ENCODE data around the gene GSTO1.

GSTO1 gene

DNA sequence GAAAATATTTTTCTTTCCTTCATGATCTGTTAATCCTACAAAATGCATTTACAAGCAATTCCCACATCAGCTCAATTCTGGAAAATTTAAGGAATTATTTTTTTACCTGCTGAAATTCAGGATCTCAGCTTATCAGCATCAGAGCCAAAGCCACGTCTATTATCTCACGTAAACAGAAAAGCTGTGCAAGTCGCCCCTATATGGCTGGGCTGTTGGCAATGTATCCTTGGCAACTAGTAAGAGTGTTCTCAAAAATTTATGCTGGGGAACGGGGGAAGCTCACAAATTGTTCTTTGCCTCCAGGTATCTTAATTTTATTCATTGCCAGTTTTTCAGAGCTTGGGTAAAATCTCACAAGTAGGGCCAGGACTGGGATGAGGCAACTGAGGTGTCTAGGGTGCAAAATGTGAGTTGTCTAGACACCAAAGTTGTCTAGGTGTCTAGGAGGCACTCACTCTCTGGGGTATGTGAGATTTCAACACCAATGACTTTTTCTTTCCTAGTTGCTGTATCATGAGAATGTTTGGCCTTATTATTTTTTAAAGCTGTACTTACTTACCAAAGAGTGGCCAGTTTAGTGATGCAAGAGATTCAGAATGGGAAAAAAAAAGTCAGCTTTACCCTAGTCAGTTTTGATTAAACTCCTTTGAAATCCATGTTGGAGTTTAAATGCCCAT is 19.3 kb downstream of the GSTO1 start:
- no peak for DNase-seq (ENCODE audit: extremely low spot score, insufficient read length, low read depth)
- no peak for FAIRE-seq

GRCh38 chr10:104274762-104275721 is 20.4 kb downstream of the GSTO1 start:
- FAIRE-seq = peak; percentile 68
- no peak for DNase-seq (ENCODE audit: extremely low spot score, insufficient read length, low read depth)

- DNase-seq (ENCODE audit: extremely low spot score, insufficient read length, low read depth) (no peak), FAIRE-seq (no peak)
Observed at GRCh38 chr10:104276192-104276591, 21.5 kb downstream of the GSTO1 start.

- DNase-seq (ENCODE audit: extremely low spot score, insufficient read length, low read depth) = no peak
Observed at GRCh38 chr10:104277785-104278184, 23.1 kb downstream of the GSTO1 start.

DNA sequence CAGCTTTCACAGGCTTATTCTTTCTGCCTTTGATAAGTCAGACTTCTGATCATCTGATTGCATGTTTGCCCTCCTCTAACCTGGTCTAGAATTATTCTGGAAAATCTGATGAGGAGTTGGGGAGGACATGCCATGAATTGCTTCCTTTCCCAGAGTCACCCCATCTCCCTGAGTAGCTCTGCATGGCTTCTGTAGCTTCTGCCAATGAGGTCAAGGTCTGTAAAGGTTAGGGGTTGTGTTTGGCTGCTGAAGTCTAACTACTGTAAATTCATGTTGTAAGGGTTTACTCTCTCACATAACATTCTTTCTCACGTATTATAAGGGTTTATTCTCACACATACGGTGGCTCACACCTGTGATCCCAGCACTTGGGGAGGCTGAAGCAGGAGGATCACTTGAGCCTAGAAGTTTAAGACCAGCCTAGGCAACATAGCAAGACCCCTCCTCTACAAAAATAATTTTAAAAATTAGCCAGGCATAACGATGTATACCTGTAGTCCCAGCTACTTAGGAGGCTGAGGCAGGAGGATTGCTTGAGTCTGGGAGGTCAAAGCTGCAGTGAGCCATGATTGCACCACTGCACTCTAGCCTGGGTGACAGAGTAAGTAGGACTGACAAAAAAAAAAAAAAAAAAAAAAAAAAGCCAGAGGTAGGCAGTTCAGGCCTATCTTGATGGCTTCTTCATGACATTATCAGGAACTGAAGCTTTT is 25.0 kb downstream of the GSTO1 start:
- FAIRE-seq (no peak), DNase-seq (ENCODE audit: extremely low spot score, insufficient read length, low read depth) (no peak)

More at GRCh38 chr10:104277785-104278184, 23.1 kb downstream of the GSTO1 start:
- FAIRE-seq = no peak

DNA sequence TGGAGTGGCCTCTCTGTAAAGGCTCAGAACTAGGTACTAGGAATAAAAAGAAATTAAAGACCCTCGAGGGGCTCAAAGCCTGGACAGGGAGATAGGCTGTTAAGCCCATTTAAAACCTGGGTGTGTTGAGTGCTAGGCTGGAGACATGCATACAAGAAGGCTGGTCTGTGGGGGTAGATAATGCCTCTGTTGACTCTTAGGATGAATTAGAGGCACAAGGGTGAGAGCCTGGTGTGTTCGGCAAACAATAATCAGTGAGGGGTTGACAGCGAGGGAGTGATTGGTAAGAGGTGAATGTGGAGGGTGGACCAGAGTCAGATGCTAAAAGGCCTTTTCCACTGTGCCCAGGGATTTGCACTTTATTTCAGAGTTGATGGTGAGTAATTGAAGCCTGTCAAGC is 27.0 kb downstream of the GSTO1 start:
- no peak for DNase-seq (ENCODE audit: extremely low spot score, insufficient read length, low read depth)
- FAIRE-seq = no peak

- FAIRE-seq = no peak
- DNase-seq (ENCODE audit: extremely low spot score, insufficient read length, low read depth) = no peak
Observed at GRCh38 chr10:104284846-104285245, 30.2 kb downstream of the GSTO1 start.

- no peak for DNase-seq (ENCODE audit: extremely low spot score, insufficient read length, low read depth)
- no peak for FAIRE-seq
Observed at GRCh38 chr10:104286939-104287338, 32.2 kb downstream of the GSTO1 start.

DNA sequence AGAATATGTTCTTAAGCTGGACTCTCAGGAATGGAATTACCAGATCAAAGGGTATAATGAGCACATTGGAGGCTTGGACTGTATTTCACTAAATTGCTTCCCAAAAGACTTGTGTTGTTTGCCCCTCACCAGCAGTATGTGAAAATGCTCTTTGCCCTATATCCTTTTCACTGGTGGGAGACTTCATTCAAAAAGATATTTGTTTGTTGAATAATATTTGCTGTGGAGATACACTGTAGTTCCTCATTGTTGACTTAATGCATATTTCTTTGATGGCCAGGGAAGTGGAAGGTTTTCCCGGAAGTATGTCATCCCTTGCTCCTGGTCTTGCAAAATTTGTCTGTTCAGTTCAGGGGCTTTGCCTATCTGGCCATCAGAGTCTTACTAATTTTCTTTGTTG is 33.7 kb downstream of the GSTO1 start:
- FAIRE-seq = no peak

DNA sequence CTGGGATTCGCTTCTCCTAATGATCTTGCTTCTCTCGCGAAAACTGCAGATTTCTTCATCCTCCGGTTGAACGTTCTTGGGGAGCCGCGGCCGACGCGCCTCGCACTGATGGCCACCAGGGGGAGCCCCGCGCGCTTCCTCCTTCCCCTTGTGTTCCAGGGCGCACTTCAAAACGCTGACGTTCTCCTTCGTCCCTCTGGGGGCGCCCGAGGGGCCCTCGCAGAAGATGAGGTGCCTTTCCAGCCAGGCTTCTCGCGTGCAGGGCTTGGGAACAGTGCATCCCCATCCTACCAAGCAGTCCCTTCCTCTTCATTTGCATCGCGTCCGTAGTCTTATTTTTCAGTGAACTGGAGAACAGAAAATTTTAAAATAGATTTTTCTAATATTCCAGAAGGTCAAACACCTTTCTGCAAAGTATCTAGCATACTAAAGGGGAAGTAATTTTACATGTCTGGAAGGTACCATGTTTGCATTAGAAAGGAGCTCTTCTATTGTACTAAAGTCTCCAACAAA is 36.8 kb downstream of the GSTO1 start:
- peak; percentile 81 for DNase-seq (ENCODE audit: extremely low spot score, insufficient read length, low read depth)
- peak; percentile 88 for FAIRE-seq

More for the DNA sequence above, 33.7 kb downstream of the GSTO1 start:
- no peak for DNase-seq (ENCODE audit: extremely low spot score, insufficient read length, low read depth)

DNA sequence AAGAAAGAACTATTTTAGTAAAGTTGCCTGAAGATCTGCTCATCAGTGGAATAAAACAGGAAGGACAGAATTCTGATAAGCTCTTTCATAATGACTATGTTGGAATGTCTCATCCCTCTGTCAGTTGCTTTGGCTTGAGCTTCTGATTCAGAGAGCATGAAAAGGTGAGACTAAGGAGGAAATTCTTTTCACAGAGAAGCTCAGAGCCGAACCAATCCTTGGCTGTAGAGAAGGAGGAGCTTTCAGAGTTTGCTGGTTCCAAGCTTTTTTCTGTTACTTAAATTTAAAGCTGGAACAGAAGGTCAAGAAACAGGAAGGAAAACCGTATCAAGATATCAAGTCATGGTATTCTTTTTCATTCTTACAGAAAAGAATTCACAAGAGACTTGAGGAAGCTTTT is 38.3 kb downstream of the GSTO1 start:
- FAIRE-seq (no peak), DNase-seq (ENCODE audit: extremely low spot score, insufficient read length, low read depth) (no peak)

DNA sequence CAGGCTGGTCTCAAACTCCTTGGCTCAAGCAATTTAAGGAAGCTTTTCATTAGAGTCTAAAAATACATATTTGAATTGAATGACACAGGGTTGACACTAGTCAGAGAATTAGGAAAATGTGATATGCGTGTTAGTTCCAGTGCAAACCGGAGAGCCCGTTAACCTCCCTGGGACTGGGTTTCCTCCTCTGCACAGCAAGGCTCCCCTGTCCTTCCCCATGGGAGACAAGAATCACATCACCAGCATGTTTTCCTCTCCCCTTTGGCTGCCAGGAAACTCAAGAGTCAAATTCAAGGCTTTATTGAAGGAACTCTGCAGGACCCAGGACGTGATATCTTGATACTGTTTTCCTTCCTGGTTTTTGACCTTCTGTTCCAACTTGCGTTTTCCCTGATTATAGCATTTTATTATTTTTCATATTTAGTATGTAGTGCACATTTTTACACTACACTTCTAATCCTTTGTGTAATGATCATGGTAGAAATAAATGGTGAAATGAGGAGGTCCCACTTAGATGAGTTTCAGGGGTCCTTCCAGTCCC is 39.2 kb downstream of the GSTO1 start:
- no peak for DNase-seq (ENCODE audit: extremely low spot score, insufficient read length, low read depth)
- FAIRE-seq = no peak

DNA sequence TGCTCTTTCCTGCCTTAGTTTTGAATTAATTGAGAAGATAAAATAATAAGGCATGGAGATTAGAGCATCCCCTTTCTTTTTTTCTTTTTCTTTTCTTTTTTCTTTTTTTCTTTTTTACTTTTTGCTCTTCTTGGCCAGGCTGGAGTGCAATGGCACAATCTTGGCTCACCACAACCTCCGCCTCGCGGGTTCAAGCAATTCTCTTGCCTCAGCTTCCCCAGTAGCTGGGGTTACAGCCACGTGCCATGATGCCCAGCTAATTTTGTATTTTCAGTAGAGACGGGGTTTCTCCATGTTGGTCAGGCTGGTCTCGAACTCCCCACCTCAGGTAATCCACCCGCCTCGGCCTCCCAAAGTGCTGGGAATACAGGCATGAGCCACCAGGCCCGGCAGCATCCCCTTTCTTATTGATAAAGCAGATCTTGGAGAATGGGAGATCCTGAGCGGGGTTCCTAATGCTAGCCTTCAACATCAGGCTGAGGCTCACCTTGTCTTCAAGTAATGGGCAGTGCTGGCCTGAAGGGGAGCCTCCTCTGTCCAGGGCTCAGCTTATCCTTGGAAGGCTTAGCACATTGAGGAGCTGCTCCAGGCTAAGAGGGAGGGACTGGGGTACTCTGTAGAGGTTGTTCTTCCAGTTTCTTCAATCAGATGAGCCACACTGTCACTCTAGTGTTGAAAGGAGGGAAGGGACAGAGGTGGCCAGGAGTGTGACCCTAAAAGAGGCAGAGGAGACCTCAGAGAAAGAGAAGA is 42.2 kb downstream of the GSTO1 start:
- DNase-seq (ENCODE audit: extremely low spot score, insufficient read length, low read depth) (no peak), FAIRE-seq (no peak)

DNA sequence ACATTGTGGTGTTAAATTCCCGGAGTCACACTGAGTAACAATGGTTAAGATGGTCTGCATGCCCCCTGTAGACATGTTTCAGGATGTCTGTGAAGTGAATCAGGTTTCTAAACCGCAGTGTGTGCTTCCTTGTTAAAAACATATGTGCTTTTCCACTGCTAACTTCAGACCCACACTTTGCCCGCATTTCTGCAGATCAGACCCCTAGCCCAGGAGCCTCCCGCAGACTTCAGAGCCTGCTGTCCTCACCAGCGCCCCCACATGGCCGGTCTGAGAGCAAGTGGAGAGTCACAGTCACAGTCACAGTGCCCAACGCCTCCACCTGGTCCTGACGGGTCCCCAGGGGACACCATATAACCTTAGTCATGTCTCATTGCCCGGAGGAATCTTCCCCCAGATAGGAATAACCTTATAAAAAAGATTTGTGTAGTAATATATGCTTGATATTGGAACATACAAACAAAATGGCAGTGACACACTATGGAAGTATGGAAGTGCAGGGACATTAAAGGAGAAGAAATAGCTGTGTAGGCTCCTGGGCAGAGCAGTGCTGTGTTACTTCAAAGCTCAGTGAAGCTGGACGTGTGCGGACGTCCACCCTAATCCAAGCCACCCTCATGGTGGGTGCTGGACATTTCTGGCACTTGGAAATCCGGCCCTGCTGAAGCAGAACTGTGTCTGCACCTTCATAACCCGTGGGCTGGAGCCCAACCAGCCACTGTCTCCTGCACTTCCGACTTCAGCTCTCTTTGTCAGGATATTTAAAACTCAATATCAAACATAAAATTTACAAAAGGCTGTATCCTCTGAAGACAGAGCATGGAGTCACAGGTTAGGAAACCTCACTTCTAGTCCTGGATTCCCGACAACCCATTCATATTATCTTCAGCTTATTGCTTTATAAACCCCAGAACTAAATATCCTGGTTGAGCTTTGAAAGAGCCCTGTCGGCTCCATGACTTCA is 43.3 kb downstream of the GSTO1 start:
- no peak for FAIRE-seq
- no peak for DNase-seq (ENCODE audit: extremely low spot score, insufficient read length, low read depth)

DNA sequence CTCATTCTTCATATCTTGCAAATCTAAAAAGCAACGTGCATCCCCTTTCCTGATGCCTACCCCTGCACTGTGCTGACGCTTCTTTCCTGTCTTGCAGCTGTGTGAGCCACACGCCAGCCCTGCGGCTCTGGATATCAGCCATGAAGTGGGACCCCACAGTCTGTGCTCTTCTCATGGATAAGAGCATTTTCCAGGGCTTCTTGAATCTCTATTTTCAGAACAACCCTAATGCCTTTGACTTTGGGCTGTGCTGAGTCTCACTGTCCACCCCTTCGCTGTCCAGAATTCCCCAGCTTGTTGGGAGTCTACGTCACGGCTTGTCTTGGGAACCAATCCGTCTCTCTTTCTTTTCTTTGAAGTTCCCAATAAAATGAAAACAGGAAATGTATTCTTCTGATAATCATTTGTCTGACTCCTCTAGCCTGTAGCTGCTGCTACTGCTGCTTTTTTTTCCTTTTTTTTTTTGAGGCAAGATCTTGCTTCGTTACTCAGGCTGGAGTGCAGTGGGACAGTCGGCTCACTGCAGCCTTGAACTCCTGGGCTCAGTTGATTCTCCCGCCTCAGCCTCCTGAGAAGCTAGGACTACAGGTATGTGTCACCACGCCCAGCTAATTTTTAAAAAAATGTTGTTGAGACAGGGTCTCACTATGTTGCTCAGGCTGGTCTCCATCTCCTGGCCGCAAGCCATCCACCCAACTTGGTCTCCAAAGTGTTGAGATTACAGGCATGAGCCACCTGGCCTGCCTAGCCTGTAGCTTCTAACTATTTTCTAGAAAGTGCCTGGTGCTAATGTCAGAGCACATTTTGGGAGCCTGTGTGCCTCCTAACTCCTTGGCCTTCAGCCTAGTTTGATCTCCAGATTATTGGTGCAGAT is 44.6 kb downstream of the GSTO1 start:
- FAIRE-seq = no peak
- DNase-seq (ENCODE audit: extremely low spot score, insufficient read length, low read depth) = no peak

DNA sequence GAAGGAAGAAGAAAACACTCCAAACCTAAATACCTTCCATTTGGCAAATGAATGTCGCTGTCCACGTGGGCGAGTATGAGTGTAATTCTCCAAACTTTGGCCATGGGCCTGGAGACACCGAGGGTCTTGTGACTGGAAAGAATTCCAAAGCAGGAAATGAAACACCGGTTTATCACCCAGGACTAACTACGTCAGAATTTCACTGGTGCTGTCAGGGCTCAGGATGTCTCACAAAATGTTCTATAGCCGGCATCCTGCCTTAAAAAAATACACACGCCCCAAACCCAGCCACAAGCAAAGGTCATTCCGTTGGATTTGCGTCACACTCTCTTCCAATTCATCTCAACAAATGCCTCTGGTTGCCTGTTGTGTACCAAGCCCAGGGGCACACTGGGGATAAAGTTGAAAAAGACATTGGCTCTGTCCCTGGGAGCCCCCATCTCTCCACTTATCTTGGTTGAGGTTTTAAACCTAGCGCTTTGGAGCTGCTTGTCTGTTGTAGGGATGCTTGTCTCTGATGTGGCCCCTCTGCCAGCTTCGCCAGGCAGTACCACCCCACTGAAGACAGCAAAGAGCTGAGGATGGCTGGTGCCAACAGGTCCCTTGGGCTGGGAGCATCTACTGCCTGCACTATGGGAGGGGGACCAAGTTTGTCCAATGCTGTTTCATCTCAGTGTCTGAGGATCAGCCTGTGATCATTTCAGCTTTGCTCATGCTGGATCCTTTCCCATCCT is 45.5 kb downstream of the GSTO1 start:
- DNase-seq (ENCODE audit: extremely low spot score, insufficient read length, low read depth) = no peak

More for the DNA sequence above, 45.5 kb downstream of the GSTO1 start:
- FAIRE-seq = no peak
